Measurements from ENCODE around the gene SLC16A10. TPM values are rescaled to one million over a fixed set of nuclear protein-coding genes. Genes with fewer than 3 reads are reported as not detected.

Gene SLC16A10
- total RNA-seq, 1 experiment from 2014 or later: 1.7 TPM

- Histone ChIP-seq H3K27me3 (ENCODE audit: insufficient read depth, low read depth) (no peaks in the 10 kb centered on the region), H3K9me3 (ENCODE audit: insufficient read depth, low read depth) (no peaks in the 10 kb centered on the region), H3K36me3 (ENCODE audit: low read depth) (no peaks in the 10 kb centered on the region), H3K27ac (no peak overlapping the region), H3K4me2 (no peak overlapping the region), H3K79me2 (ENCODE audit: low read depth) (no peaks in the 10 kb centered on the region), H2AFZ (no peak overlapping the region), H3K9me2 (ENCODE audit: insufficient read depth) (no peaks in the 10 kb centered on the region), H3K4me1 (replicated peaks; ENCODE audit: insufficient read depth) (no peaks in the 10 kb centered on the region), H3F3A (ENCODE audit: insufficient read depth, low read depth) (no peaks in the 10 kb centered on the region), H4K20me1 (ENCODE audit: insufficient read depth) (no peaks in the 10 kb centered on the region), H3K4me3 (no peak overlapping the region)
- CTCF ChIA-PET: no interaction called here
- intact Hi-C loops (cut with micrococcal nuclease; ENCODE audit: unreplicated experiment): no loop called here
- POLR2A ChIA-PET (ENCODE audit: unreplicated experiment): interaction anchor here (0.5 kb wide), 1 partner anchor 25 kb away, joined by 5 read pairs; no protein-coding TSS in a partner anchor
- DNase-seq: no peak
- TF ChIP-seq CTCF (conservative IDR thresholded peaks at IDR 0.05): no peak
- TF ChIP-seq EZH2 (IDR thresholded peaks at IDR 0.05; ENCODE audit: low read depth): no peak
- BruUV-seq (replicated peaks): no TSS peak
These were observed 16.9 kb upstream of the SLC16A10 start for GRCh38 chr6:111070105-111071005.

- no peak for TF ChIP-seq EZH2 (IDR thresholded peaks at IDR 0.05; ENCODE audit: low read depth)
- TF ChIP-seq CTCF (conservative IDR thresholded peaks at IDR 0.05): no peak
- no TSS peak for BruUV-seq (replicated peaks)
- H3K27ac ChIP-seq: no peak overlapping the region
- H3K4me1 ChIP-seq (replicated peaks; ENCODE audit: insufficient read depth): no peaks in the 10 kb centered on the region
- no peaks in the 10 kb centered on the region for H3K9me2 ChIP-seq (ENCODE audit: insufficient read depth)
- H3K9me3 ChIP-seq (ENCODE audit: insufficient read depth, low read depth): no peaks in the 10 kb centered on the region
- ChIA-PET CTCF (no interaction called here), POLR2A (ENCODE audit: unreplicated experiment) (no interaction called here)
- no peak for DNase-seq
- H3K4me3 ChIP-seq: no peak overlapping the region
- no peaks in the 10 kb centered on the region for H4K20me1 ChIP-seq (ENCODE audit: insufficient read depth)
- H3K79me2 ChIP-seq (ENCODE audit: low read depth): no peaks in the 10 kb centered on the region
- H3K36me3 ChIP-seq (ENCODE audit: low read depth): no peaks in the 10 kb centered on the region
- no peak overlapping the region for H2AFZ ChIP-seq
- H3K27me3 ChIP-seq (ENCODE audit: insufficient read depth, low read depth): no peaks in the 10 kb centered on the region
- intact Hi-C loops (cut with micrococcal nuclease; ENCODE audit: unreplicated experiment): no loop called here
- H3K4me2 ChIP-seq: no peak overlapping the region
- no peaks in the 10 kb centered on the region for H3F3A ChIP-seq (ENCODE audit: insufficient read depth, low read depth)
These were observed 14.4 kb upstream of the SLC16A10 start for GRCh38 chr6:111072801-111073360.

GRCh38 chr6:111074311-111074710, 13.0 kb upstream of the SLC16A10 start:
- H3K36me3 ChIP-seq (ENCODE audit: low read depth): no peaks in the 10 kb centered on the region
- no peak overlapping the region for H3K27ac ChIP-seq
- no peaks in the 10 kb centered on the region for H3K79me2 ChIP-seq (ENCODE audit: low read depth)
- H3F3A ChIP-seq (ENCODE audit: insufficient read depth, low read depth): no peaks in the 10 kb centered on the region
- H3K4me2 ChIP-seq: no peak overlapping the region
- no peaks in the 10 kb centered on the region for H3K9me2 ChIP-seq (ENCODE audit: insufficient read depth)
- no peaks in the 10 kb centered on the region for H3K9me3 ChIP-seq (ENCODE audit: insufficient read depth, low read depth)
- intact Hi-C loops (cut with micrococcal nuclease; ENCODE audit: unreplicated experiment): no loop called here
- no peak for DNase-seq
- H2AFZ ChIP-seq: no peak overlapping the region
- H3K4me1 ChIP-seq (replicated peaks; ENCODE audit: insufficient read depth): no peaks in the 10 kb centered on the region
- no TSS peak for BruUV-seq (replicated peaks)
- CTCF ChIA-PET: no interaction called here
- no peak for TF ChIP-seq CTCF (conservative IDR thresholded peaks at IDR 0.05)
- TF ChIP-seq EZH2 (IDR thresholded peaks at IDR 0.05; ENCODE audit: low read depth): no peak
- POLR2A ChIA-PET (ENCODE audit: unreplicated experiment): no interaction called here
- no peaks in the 10 kb centered on the region for H4K20me1 ChIP-seq (ENCODE audit: insufficient read depth)
- H3K27me3 ChIP-seq (ENCODE audit: insufficient read depth, low read depth): no peaks in the 10 kb centered on the region
- no peak overlapping the region for H3K4me3 ChIP-seq

Measured in PC-9 (cell line).